K562 (cell line): ENCODE results near the gene SYNPO. TPM values are rescaled to one million over a fixed set of nuclear protein-coding genes. Genes with fewer than 3 reads are reported as not detected.

Experiments used
- ATAC-seq: fragments of 200-7000 bp; cut with Tn5 transposase; 3 replicates; pipeline ENCODE4 v1.9.1; 2020; ENCODE audit warnings: moderate library complexity
- BruUV-seq: library from RNA; stranded (reverse); fragments of 400-500 nt; replicated peaks from 2 replicates; lab custom pipeline; 2021; lab: Mats Ljungman, UMichigan
- CTCF ChIA-PET: fragments of 300-600 bp; formaldehyde crosslinking; extraction: SDS; loops from one replicate; lab custom pipeline; 2021; ENCODE audit warnings: low intra/inter-chr PET ratio; lab: Yijun Ruan, JAX
- POLR2A ChIA-PET: fragments of 300-600, 350-650 bp; sonication (Branson Sonifier 250); formaldehyde crosslinking; extraction: SDS; loops from one replicate; lab custom pipeline; 2021; ENCODE audit warnings: antibody characterized with exemption, inconsistent platforms; lab: Yijun Ruan, JAX
- DNase-seq, 4 experiments: peaks; one replicate each; pipeline versions ENCODE4 v3.0.0 to v3.0.0-alpha.2; 2011 to 2018; ENCODE audit warnings: low spot score in 3 of 4, mixed read lengths in 3 of 4; ENCODE audit errors: extremely low read depth in 1 of 4
- FAIRE-seq: peaks from 2 replicates; lab custom pipeline; 2011; peaks lifted over from hg19 to GRCh38; lab: Jason Lieb, UNC
- H2AFZ ChIP-seq: 2 replicates; pipeline ENCODE4 v1.6.0; 2011; ENCODE audit warnings: low read depth, low read length, control low read depth, inconsistent platforms
- H3K27ac ChIP-seq: fragments of 200-600 bp; 3 replicates; pipeline ENCODE4 v1.8.0; 2011; ENCODE audit warnings: low read depth, mild to moderate bottlenecking, control low read depth, inconsistent platforms, low read length, moderate library complexity, mixed read lengths; ENCODE audit errors: extremely low read depth
- H3K27me3 ChIP-seq, 2 experiments: fragments of 300-600 bp in 1 of 2; 2 replicates in 1 of 2; 3 replicates in 1 of 2; pipeline versions ENCODE4 v1.6.0 to v1.8.0; 2011; ENCODE audit warnings: inconsistent platforms in 2 of 2, low read length in 2 of 2, mild to moderate bottlenecking in 1 of 2, mixed read lengths in 1 of 2, moderate library complexity in 1 of 2; ENCODE audit not compliant: control insufficient read depth in 2 of 2, insufficient read depth in 2 of 2
- H3K36me3 ChIP-seq: fragments of 300-600 bp; 3 replicates; pipeline ENCODE4 v1.8.0; 2011; ENCODE audit warnings: mild to moderate bottlenecking, low read length, inconsistent platforms; ENCODE audit not compliant: control insufficient read depth, insufficient read depth
- H3K4me1 ChIP-seq, 2 experiments: fragments of 200-600 bp in 1 of 2; replicated peaks in 1 of 2; 2 replicates in 1 of 2; 3 replicates in 1 of 2; pipeline versions ENCODE4 v1.5.1 to v1.8.0; 2011; ENCODE audit warnings: inconsistent platforms in 2 of 2, low read length in 2 of 2, mild to moderate bottlenecking in 1 of 2, mixed read lengths in 1 of 2, moderate library complexity in 1 of 2; ENCODE audit not compliant: control insufficient read depth in 2 of 2, insufficient read depth in 2 of 2
- H3K4me2 ChIP-seq: 2 replicates; pipeline ENCODE4 v1.6.1; 2011; ENCODE audit warnings: low read length, control low read depth, inconsistent platforms, mixed read lengths; ENCODE audit not compliant: insufficient read depth
- H3K4me3 ChIP-seq: fragments of 200-600 bp; sonication (generic), shearing (Covaris generic); 2 replicates; pipeline ENCODE4 v1.5.1; 2016; ENCODE audit warnings: control low read depth, inconsistent platforms
- H3K79me2 ChIP-seq: fragments of 200-600 bp; 3 replicates; pipeline ENCODE4 v1.8.0; 2011; ENCODE audit warnings: low read length, inconsistent platforms; ENCODE audit not compliant: control insufficient read depth, insufficient read depth
- H3K9ac ChIP-seq, 2 experiments: 2 replicates each; pipeline versions ENCODE4 v1.6.0 to v1.6.1; 2011; ENCODE audit warnings: low read depth in 2 of 2, low read length in 2 of 2, control low read depth in 1 of 2, inconsistent platforms in 1 of 2, mild to moderate bottlenecking in 1 of 2, mixed read lengths in 1 of 2; ENCODE audit not compliant: insufficient read depth in 1 of 2
- H3K9me1 ChIP-seq: one replicate; pipeline ENCODE4 v1.6.0; 2011; ENCODE audit warnings: inconsistent platforms, mild to moderate bottlenecking, low read length, moderate library complexity; ENCODE audit not compliant: control insufficient read depth, insufficient read depth
- H3K9me3 ChIP-seq: replicated peaks from 2 replicates; pipeline ENCODE4 v1.5.1; 2011; ENCODE audit warnings: low read depth, low read length, inconsistent platforms; ENCODE audit not compliant: control insufficient read depth, insufficient read depth
- H4K20me1 ChIP-seq: replicated peaks from 2 replicates; pipeline ENCODE4 v1.6.1; 2011; ENCODE audit warnings: low read length, inconsistent platforms, mixed read lengths; ENCODE audit not compliant: control insufficient read depth, insufficient read depth
- FOXA1 ChIP-seq: fragments of 450-650 bp; IDR thresholded peaks from 2 replicates; pipeline ENCODE4 v1.6.1; 2016; ENCODE audit warnings: mild to moderate bottlenecking, borderline replicate concordance
- HEY1 ChIP-seq: fragments of 250-450 bp; sonication (Bioruptor Pico); IDR thresholded peaks from 2 replicates; pipeline ENCODE4 v1.5.0; 2020; ENCODE audit warnings: mild to moderate bottlenecking, moderate library complexity, borderline replicate concordance
- HMG20B ChIP-seq: fragments of 250-450 bp; sonication (Bioruptor Pico); IDR thresholded peaks from 2 replicates; pipeline ENCODE4 v1.5.0; 2021; ENCODE audit warnings: mild to moderate bottlenecking
- IFI16 ChIP-seq: fragments of 250-450 bp; sonication (Bioruptor Pico); IDR thresholded peaks from 2 replicates; pipeline ENCODE4 v2.1.2; 2022; ENCODE audit warnings: mild to moderate bottlenecking, inconsistent platforms
- MAFG ChIP-seq: fragments of 450-650 bp; conservative IDR thresholded peaks from 2 replicates; pipeline ENCODE4 v1.6.1; 2016; ENCODE audit warnings: missing genetic modification characterization, missing compliant biosample characterization
- NFRKB ChIP-seq: fragments of 450-650 bp; IDR thresholded peaks from 2 replicates; pipeline ENCODE4 v1.6.1; 2016; ENCODE audit warnings: low read depth
- NR4A1 ChIP-seq, 2 experiments: fragments of 250-450 bp in 1 of 2; fragments of 450-650 bp in 1 of 2; sonication (Bioruptor Pico) in 1 of 2; IDR thresholded peaks; 2 replicates each; pipeline versions ENCODE4 v1.4.0 to v1.6.1; 2016 to 2020; ENCODE audit warnings: mild to moderate bottlenecking in 2 of 2, missing compliant biosample characterization in 1 of 2, missing genetic modification characterization in 1 of 2, moderate library complexity in 1 of 2
- POLR3A ChIP-seq: IDR thresholded peaks from 2 replicates; pipeline ENCODE4 v1.6.1; 2011; ENCODE audit warnings: borderline replicate concordance, mild to moderate bottlenecking, moderate library complexity; ENCODE audit not compliant: insufficient read length, insufficient read depth; ENCODE audit errors: extremely low read depth
- RBM34 ChIP-seq: fragments of 200-400 bp; formaldehyde crosslinking; IDR thresholded peaks from 2 replicates; pipeline ENCODE4 v1.6.1; 2018; ENCODE audit warnings: low read length, borderline replicate concordance; ENCODE audit not compliant: insufficient read depth
- SMARCE1 ChIP-seq: fragments of 450-650 bp; IDR thresholded peaks from 2 replicates; pipeline ENCODE4 v1.7.1; 2016; ENCODE audit warnings: mild to moderate bottlenecking
- SRSF1 ChIP-seq: fragments of 200-400 bp; formaldehyde crosslinking; IDR thresholded peaks from 2 replicates; pipeline ENCODE4 v1.6.1; 2017; ENCODE audit warnings: mild to moderate bottlenecking, low read depth, low read length, moderate library complexity
- XRCC4 ChIP-seq: IDR thresholded peaks from one replicate; pipeline ENCODE4 v1.6.1; 2011; ENCODE audit not compliant: insufficient read depth, insufficient read length; ENCODE audit errors: extremely low read depth
- ZBTB17 ChIP-seq: fragments of 450-650 bp; formaldehyde crosslinking; IDR thresholded peaks from 2 replicates; pipeline ENCODE4 v1.4.0; 2020; ENCODE audit warnings: mild to moderate bottlenecking
- ZNF143 ChIP-seq: sonication (generic); formaldehyde crosslinking; IDR thresholded peaks from 2 replicates; pipeline ENCODE4 v1.9.0; 2022; ENCODE audit warnings: mild to moderate bottlenecking, missing genetic modification reagents
- ZNF239 ChIP-seq: fragments of 250-450 bp; sonication (Bioruptor Pico); IDR thresholded peaks from 2 replicates; pipeline ENCODE4 v1.4.0; 2020; ENCODE audit warnings: mild to moderate bottlenecking
- ZNF408 ChIP-seq: fragments of 250-450 bp; sonication (Bioruptor Pico); IDR thresholded peaks from 2 replicates; pipeline ENCODE4 v1.4.0; 2020; ENCODE audit warnings: low read depth, mild to moderate bottlenecking, moderate library complexity
- ZNF707 ChIP-seq: fragments of 250-450 bp; sonication (Bioruptor Pico); conservative IDR thresholded peaks from 2 replicates; pipeline ENCODE4 v1.8.0; 2022; ENCODE audit warnings: inconsistent platforms, mild to moderate bottlenecking, moderate library complexity
- ZNF764 ChIP-seq: fragments of 250-450 bp; sonication (Bioruptor Pico); IDR thresholded peaks from 2 replicates; pipeline ENCODE4 v1.4.0; 2020; ENCODE audit warnings: low read depth, mild to moderate bottlenecking, moderate library complexity
- WGBS: fragments of 100-300 bp; shearing (Covaris generic); methylation state at CpG from one replicate; pipeline ENCODE4 v1.1.6; 2016; ENCODE audit warnings: low coverage, mixed read lengths; ENCODE audit not compliant: insufficient coverage; ENCODE audit errors: missing lambda C conversion rate; 5-methylcytosine and 5-hydroxymethylcytosine counted together
- in situ Hi-C: fragments of 300-500 bp; cut with MboI; formaldehyde crosslinking; loops from 4 replicates; pipeline ENCODE4 v1.15.0; 2018; ENCODE audit warnings: inconsistent platforms, mixed read lengths
- intact Hi-C: fragments of 100-400 bp; cut with micrococcal nuclease; formaldehyde crosslinking; loops from 2 replicates; pipeline ENCODE4 v1.14.2; 2022
- polyA plus RNA-seq, 8 experiments: library from polyadenylated mRNA; depleted of rRNA in 4 of 8; stranded (reverse) in 5 of 8; unstranded in 3 of 8; fragments of >200 nt; fragmentation: Nextera tagmentation in 2 of 8; fragmentation: Illumina TruSeq in 1 of 8; extraction: Ambion mirVana in 2 of 8; extraction: Trizol in 1 of 8; gene quantifications; 2 replicates each; pipeline versions ENCODE4 v1.2.1 to v1.2.3, GENCODE V29; 2011 to 2014; ENCODE audit warnings: inconsistent platforms in 1 of 8, missing spikeins in 1 of 8
- total RNA-seq, 7 experiments: library from RNA; depleted of rRNA in 6 of 7; stranded (reverse); fragments of >200 nt in 6 of 7; fragmentation: Illumina TruSeq in 2 of 7; extraction: Trizol in 2 of 7; gene quantifications; 2 replicates each; pipeline versions ENCODE4 v1.2.1 to v1.2.3, GENCODE V29; 2011 to 2021; ENCODE audit warnings: low replicate concordance in 1 of 7

SYNPO gene
- total and polyA plus RNA-seq, 9 of the 15 experiments (the other 6 are each of a cell fraction or from before 2014, with no cell fraction given): 0.01 to 0.31 (median 0.03) TPM; not detected in 4

- CTCF ChIA-PET: no interaction called here
Measured at GRCh38 chr5:150626853-150627276, 13.6 kb upstream of the SYNPO start.

GRCh38 chr5:150627731-150628545 lies 12.5 kb upstream of the SYNPO start:
- Histone ChIP-seq H2AFZ (no peak overlapping the region), H3K4me1 (peaks cover 0 to 8% of the 10 kb centered on the region in 2 experiments; a peak in 2 of 5 replicates), H3K27me3 (peaks cover 8 to 55% of the 10 kb centered on the region in 2 experiments; a peak in 4 of 5 replicates), H3K9ac (no peak overlapping the region), H3K36me3 (no peaks in the 10 kb centered on the region), H3K9me3 (no peaks in the 10 kb centered on the region), H3K79me2 (no peaks in the 10 kb centered on the region), H4K20me1 (peaks cover 2% of the 10 kb centered on the region; the same call in 1 of the 2 replicates), H3K4me2 (no peak overlapping the region), H3K9me1 (no peaks in the 10 kb centered on the region), H3K27ac (no peak overlapping the region), H3K4me3 (no peak overlapping the region)
- in situ Hi-C loops: no loop called here
- FAIRE-seq (no peak), ATAC-seq (no peak), DNase-seq (no peak)
- ChIA-PET CTCF (no interaction called here), POLR2A (interaction anchor here (0.7 to 1.0 kb wide), 2 partner anchors 9 to 146 kb away, joined by 3 to 4 read pairs; no protein-coding TSS in a partner anchor)
- no TSS peak for BruUV-seq
- WGBS: 2% methylated on average over 5 of the region's 5 CpGs
- intact Hi-C loops: no loop called here
- TF ChIP-seq MAFG (no peak), ZNF408 (no peak), NR4A1 (CRISPR knock-in tag; IDR thresholded peaks at IDR 0.05) (no peak), NR4A1 (tag; IDR thresholded peaks at IDR 0.05) (no peak), HEY1 (CRISPR knock-in tag) (no peak), IFI16 (no peak), SMARCE1 (no peak), ZBTB17 (CRISPR knock-in tag) (no peak), HMG20B (CRISPR knock-in tag) (no peak), ZNF764 (CRISPR knock-in tag) (no peak), RBM34 (no peak), XRCC4 (no peak), NFRKB (no peak), ZNF239 (CRISPR knock-in tag) (no peak), ZNF143 (no peak), FOXA1 (no peak)

More at GRCh38 chr5:150626853-150627276, 13.6 kb upstream of the SYNPO start:
- H3K4me3 ChIP-seq: no peak overlapping the region
- TF ChIP-seq ZNF707 (CRISPR knock-in tag): no peak
- TF ChIP-seq SRSF1: no peak
- TF ChIP-seq POLR3A: no peak
- no peak overlapping the region for H3K27ac ChIP-seq
- peaks cover 0 to 8% of the 10 kb centered on the region in 2 experiments; a peak in 2 of 5 replicates for H3K4me1 ChIP-seq
- no peaks in the 10 kb centered on the region for H3K9me3 ChIP-seq
- intact Hi-C loops: no loop called here
- POLR2A ChIA-PET: no interaction called here
- no peak overlapping the region for H2AFZ ChIP-seq
- H3K4me2 ChIP-seq: no peak overlapping the region
- BruUV-seq: no TSS peak
- in situ Hi-C loops: no loop called here
- WGBS: 0% methylated on average over 5 of the region's 5 CpGs
- peaks cover 7% of the 10 kb centered on the region; the same call in 1 of the 2 replicates for H4K20me1 ChIP-seq
- H3K9ac ChIP-seq: no peak overlapping the region
- DNase-seq: no peak
- ATAC-seq: no peak
- H3K36me3 ChIP-seq: no peaks in the 10 kb centered on the region
- FAIRE-seq: no peak
- no peaks in the 10 kb centered on the region for H3K79me2 ChIP-seq
- no peaks in the 10 kb centered on the region for H3K9me1 ChIP-seq
- peaks cover 10 to 64% of the 10 kb centered on the region in 2 experiments; a peak in 4 of 5 replicates for H3K27me3 ChIP-seq
